SK-N-MC (cell line): ENCODE data around the gene IBSP.

Source experiments
- EZH2 ChIP-seq: fragments of 200-600 bp; sonication (generic); IDR thresholded peaks from one replicate; pipeline ENCODE4 v1.6.1; 2017; ENCODE audit warnings: antibody characterized with exemption
- POLR2AphosphoS5 ChIP-seq: IDR thresholded peaks from 2 replicates; pipeline ENCODE4 v1.6.1; 2012; ENCODE audit warnings: mild to moderate bottlenecking, low read depth, low read length, borderline replicate concordance

DNA sequence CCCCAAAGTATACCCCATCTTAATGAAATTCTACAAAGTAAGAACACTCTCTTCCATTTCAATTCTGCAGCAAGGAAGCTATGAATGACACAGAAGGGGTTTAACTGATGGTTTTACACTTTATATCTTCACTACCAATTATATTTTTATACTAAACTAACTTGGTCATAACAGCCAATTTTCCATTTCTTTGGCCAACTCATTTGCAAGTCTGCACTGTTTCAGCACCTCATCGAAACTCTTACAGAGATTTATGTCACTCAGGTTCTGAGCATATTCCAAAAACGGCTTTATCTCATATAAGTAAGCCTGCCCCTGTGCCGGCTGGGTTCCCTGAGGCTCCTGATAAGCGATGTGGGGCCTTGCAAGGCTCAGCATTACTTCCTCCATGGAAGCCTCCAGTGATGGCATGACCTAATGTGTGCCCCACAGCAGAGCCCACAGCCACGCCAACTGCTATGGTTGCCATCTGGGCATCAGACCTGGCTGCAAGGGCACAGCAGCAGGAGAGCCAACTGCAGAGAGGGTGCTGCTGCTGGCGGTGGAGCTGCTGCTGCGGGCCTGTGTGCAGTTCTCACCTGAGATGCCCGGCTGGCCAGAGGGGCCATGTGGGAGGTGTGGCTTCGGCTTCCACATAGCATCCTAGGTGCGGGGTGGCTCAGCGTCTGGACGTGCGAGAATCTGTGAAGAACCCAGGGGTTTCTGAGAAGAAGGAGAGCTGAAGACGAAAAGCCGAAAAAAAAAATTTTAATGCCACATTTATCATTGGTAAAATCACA, 13.4 kb upstream of the IBSP start:
- TF ChIP-seq POLR2AphosphoS5 (no peak), EZH2 (no peak)
